ENCODE measurements around the gene USP47.

The USP47 gene

DNA sequence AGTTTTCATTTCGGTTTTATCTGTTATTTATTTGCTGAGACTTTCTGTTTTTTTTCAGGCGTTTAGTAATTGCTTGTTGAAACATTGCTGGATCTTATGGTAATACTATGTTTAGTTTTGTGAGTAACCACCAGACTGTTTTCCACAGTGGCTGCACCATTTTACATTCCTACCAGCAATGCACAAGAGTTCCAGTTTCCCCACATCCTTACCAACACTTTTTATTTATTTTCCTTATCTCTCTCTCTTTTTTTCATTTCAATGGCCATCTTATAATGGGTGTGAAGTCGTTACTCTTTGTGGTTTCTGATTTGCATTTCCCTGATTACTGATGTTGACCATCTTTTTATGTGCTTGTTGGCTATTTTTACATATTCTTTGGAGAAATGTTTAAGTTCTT, 23.7 kb downstream of the USP47 start:
- no peak for DNase-seq (ENCODE audit: low read depth in 1 of 2, low spot score in 1 of 2)

- no peak for DNase-seq (ENCODE audit: low read depth in 1 of 2, low spot score in 1 of 2)
These were observed 24.4 kb downstream of the USP47 start for GRCh38 chr11:11866203-11866602.

DNA sequence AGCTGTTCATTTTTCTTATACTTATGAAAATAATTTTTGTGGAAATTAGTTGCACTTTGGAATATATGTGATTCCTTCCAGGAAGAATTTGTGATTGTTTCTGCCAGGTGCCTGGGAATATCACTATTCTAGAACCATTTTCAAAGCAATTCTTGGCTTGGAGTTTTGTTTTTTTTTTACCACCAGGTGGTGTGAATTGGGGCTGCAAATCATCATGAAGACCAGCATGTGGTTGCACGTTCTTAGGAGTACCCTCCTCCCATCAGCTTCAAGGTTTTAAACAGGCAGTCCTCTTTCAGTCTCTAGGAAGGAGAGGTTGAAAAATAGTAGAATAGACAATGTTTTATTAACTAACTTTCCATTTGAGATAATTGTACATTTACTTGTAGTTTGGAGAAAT, 25.9 kb downstream of the USP47 start:
- no peak for DNase-seq (ENCODE audit: low read depth in 1 of 2, low spot score in 1 of 2)

GRCh38 chr11:11871991-11872401, 30.2 kb downstream of the USP47 start:
- DNase-seq (ENCODE audit: low read depth in 1 of 2, low spot score in 1 of 2) = no peak

DNA sequence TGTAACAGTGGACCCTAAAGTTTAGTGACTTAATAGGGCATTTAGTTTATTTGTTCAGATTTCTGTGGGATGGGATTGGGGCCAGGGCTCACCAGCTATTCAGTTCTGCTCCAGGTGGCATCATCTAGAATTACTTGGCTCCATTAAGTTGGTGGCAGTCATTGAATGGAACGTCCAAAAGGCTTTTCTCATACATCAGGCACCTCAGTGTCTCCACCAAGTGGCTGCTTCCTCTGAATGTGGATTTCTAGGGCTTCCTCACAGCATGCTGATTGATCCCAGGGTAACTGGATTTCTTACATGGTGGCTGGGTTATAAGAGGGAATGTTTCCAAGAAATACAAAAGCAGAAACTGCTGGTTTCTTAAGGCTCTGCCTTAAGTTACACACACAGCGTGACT, 34.7 kb downstream of the USP47 start:
- DNase-seq (ENCODE audit: low read depth in 1 of 2, low spot score in 1 of 2) = no peak

GRCh38 chr11:11880179-11880578, 38.4 kb downstream of the USP47 start:
- DNase-seq (ENCODE audit: low read depth in 1 of 2, low spot score in 1 of 2) = no peak

- DNase-seq (ENCODE audit: low read depth in 1 of 2, low spot score in 1 of 2) = no peak
These were observed 40.8 kb downstream of the USP47 start for GRCh38 chr11:11882539-11882938.

GRCh38 chr11:11884351-11884750, 42.6 kb downstream of the USP47 start:
- no peak for DNase-seq (ENCODE audit: low read depth in 1 of 2, low spot score in 1 of 2)

DNA sequence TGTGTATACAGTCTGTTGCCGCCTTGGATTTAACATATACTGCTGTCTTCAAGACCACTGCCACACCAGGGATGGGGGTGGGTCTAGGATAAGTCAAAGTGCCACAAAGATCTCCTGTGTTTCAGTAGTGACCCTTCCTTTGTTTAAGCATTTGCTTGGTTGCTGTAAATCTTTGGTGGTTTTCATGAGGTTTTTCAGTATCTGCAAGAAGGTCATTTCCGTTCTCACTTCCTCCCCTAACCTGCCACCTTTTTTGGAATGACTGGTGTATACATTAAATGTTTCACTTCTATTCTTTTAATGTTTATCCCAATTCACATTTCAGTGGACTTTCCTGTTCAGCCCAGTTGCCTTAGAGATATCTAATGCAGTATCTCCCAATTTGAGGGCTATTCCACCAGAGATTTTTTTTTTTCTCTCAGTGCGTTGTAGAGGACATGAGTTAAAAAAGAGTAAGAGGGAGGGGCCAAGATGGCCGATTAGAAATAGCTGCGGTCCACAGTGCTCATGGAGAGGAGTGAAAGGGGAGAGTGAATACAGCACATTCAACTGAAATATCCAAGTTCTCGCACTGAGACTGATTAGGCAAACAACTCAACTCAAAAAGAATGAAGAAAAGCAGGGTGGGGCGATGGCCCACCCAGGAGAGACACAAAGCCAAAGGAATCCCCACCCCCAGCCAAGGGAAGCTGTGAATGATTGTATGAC, 43.2 kb downstream of the USP47 start:
- no peak for DNase-seq (ENCODE audit: low read depth in 1 of 2, low spot score in 1 of 2)

DNA sequence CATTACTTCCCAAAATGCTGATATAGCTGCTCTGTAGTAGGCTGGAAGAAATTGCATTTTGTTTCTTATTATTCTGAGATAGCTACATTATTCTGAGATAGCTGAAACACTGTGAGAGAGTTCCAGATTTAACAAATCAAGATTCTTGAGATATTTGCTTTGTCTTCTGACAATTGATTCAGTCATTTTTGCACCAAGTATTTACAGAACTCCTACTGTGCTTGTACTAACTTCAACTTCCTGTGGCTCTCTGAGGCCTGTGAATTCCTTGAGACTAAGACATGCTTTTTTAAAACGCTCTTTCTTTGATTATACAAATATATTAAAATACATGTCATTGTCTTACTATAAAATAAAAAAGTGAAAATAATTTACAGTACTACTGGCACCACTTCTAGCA, 52.7 kb downstream of the USP47 start:
- no peak for DNase-seq (ENCODE audit: low read depth in 1 of 2, low spot score in 1 of 2)

DNA sequence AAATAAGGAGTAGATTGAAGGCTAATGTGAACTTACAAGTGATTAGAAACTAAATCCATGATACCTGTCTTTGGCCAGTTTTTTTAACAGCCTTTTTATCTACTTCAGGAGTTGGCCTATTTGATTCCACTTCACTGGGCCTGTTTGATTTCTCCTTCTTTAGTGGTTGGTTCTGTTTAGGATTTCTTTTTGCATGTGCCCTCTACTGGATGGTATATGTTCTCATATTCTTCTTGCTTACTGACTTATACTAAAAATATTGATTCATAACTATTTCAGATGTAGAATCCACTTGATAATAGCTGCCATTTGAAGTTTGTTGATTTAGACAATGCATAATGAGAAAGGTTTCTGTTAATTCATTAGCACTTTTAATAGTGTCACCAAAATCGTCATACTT, 53.9 kb downstream of the USP47 start:
- no peak for DNase-seq (ENCODE audit: low read depth in 1 of 2, low spot score in 1 of 2)

- DNase-seq (ENCODE audit: low read depth in 1 of 2, low spot score in 1 of 2) = no peak
These were observed 56.9 kb downstream of the USP47 start for GRCh38 chr11:11898648-11899047.

DNA sequence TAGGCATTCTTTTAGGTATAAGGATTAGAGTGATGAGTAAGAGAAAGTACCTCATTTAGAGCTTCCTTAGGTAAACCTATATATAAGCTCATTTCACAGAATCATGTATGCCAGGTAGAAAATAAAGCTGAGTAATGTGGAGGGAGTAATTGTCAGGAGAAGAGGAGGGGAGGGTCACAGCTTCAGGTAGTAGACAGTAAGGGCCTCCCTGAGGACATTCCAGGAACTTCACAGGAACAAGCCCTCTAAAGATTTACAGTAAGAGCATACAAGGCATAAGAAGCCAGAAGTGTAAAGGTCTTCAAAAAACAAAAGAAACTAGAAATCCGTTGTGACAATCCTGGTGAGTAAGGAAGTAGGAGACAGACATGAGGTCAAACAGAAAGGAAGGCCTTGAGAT, 57.6 kb downstream of the USP47 start:
- no peak for DNase-seq (ENCODE audit: low read depth in 1 of 2, low spot score in 1 of 2)

DNA sequence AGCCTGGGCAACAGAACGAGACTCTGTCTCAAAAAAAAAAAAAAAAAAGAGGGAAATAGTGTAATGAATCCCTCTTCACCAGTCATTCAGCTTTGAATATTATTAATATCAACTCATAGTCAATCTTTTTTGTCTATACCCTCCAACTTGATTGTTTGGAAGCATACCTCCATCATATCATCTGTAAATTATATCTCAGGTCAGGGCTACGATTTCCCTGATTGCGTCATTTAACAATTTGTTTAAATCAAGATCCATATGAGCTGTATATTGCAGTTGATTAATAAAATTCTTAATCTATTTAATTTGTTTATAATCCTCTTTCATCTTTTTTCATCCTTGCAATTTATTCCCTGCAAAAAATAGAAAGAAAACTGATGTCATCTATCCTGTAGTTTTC, 60.2 kb downstream of the USP47 start:
- no peak for DNase-seq (ENCODE audit: low read depth in 1 of 2, low spot score in 1 of 2)

DNA sequence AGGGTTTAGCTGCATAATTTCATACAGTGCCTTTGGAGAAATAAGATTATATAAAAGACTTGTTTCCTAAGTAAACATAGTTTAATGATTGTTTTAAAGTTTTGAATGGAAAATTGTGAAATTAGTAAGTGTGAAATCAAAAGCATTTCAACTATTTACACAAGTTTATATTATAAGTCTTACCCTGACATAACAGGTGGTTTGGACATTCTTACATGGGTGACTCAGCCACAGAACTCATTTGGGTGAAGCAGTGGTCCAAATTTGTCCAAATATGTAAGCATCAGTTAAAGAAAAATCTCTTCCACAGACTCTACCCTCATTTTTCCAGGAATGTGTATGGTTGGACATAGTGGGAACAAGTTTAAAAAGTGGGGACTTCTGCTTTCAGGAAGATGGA, 68.0 kb downstream of the USP47 start:
- DNase-seq (ENCODE audit: low read depth in 1 of 2, low spot score in 1 of 2) = no peak

- DNase-seq (ENCODE audit: low read depth in 1 of 2, low spot score in 1 of 2) = no peak
These were observed 68.8 kb downstream of the USP47 start for GRCh38 chr11:11910541-11910940.

- DNase-seq (ENCODE audit: low read depth in 1 of 2, low spot score in 1 of 2) = no peak
These were observed 71.6 kb downstream of the USP47 start for GRCh38 chr11:11913395-11913794.

- DNase-seq (ENCODE audit: low read depth in 1 of 2, low spot score in 1 of 2) = no peak
These were observed 73.9 kb downstream of the USP47 start for GRCh38 chr11:11915625-11916024.

- DNase-seq (ENCODE audit: low read depth in 1 of 2, low spot score in 1 of 2) = no peak
These were observed 75.2 kb downstream of the USP47 start for GRCh38 chr11:11916981-11917399.

DNA sequence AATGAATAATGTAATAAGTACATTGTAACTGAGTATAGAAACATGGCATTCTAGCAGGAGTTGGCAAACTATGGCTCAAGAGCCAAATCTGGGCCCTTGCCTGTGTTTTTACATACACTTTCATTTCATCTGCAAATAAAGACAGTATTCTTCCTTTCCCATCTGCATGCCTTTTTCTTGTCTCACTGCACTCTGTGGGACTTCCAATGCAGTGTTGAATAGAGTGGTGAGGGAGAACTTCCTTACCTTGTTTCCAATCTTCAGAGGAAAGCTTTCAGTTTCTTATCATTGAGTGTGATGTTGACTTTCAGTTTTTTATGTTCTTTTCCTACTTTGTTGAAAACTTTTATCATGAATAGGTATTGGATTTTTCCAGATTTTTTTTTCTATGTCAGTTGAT, 82.1 kb downstream of the USP47 start:
- no peak for DNase-seq (ENCODE audit: low read depth in 1 of 2, low spot score in 1 of 2)

DNA sequence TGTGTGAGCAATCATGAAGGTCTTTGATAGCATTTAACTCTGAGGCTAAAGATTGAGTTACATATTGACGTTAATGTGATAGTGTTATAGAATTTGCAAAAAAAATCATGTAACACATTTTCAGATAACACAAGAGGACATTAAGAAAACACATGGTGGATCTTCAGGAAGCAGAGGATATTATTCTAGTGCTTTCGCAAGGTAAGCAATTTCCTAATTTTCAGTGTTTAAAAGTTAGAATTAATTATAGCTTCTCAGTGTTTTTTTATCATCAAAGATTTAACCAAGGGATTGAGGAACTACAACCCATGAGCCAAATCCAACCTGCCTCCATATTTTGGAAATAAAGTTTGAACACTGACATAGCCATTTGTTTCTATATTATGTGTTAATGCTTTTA, 88.1 kb downstream of the USP47 start:
- DNase-seq (ENCODE audit: low read depth in 1 of 2, low spot score in 1 of 2) = no peak

DNA sequence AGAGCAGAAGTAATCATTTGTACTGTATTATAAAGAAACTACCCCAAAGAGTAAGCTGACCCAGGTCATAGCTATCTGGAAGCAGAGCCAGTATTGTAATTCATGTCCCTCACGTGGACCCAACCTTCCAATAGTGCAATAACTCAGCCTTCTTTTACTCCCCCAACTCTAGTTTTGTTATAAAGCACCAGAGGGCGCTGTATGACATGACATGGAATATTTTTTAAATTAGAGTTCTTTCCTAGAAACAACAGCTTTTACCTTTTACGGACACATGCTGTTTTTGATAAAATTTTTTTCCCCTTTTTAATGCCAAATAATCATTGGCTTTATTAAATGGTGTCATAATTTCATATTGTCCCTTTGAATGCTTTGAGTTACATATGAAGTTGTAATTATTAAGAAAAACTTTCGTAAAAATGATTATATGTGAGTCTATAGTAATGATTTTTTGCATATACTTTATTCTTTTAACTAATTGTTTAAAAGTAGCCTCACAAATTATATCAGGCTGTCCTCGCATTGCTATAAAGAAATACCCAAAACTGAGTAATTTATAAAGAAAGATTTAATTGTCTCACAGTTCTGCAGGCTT, 89.8 kb downstream of the USP47 start:
- no peak for DNase-seq (ENCODE audit: low read depth in 1 of 2, low spot score in 1 of 2)

GRCh38 chr11:11935536-11935935, 93.8 kb downstream of the USP47 start:
- no peak for DNase-seq (ENCODE audit: low read depth in 1 of 2, low spot score in 1 of 2)
